Amniotic stem cell (primary cell): Measurements from ENCODE around the gene NFIC.

Source experiments
- DNase-seq: peaks from one replicate; lab custom pipeline; 2025; lab: John Stamatoyannopoulos, UW

Gene NFIC

GRCh38 chr19:3469638-3470499 lies 103.5 kb downstream of the NFIC start:
- no peak for DNase-seq

DNA sequence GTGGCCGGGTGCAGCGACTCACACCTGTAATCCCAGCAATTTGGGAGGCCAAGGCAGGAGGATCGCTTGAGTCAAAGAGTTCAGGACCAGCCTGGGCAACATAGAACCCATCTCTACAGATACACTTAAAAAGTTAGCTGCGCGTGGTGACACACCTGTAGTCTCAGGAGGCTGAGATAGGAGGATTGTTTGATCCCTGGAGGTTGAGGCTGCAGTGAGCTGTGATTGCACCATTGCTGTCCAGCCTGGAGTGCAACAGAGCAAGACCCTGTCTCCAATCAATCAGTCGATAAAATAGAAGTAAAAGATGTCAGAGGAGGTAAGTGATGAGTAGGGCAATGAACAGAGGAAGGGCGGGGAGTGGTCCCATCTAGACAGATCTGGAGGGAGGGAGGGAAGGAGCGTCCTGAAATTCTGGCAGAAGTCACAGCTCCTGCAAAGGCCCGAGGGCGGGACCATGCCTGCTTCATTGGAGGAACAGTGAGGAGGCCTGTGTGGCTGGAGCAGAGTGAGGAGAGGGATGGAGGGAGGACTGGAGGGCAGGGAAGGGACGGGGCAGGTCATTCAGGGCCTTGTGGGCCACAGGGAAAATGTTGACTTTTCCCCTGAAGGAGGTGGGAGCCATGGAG lies 104.2 kb downstream of the NFIC start:
- no peak for DNase-seq

DNA sequence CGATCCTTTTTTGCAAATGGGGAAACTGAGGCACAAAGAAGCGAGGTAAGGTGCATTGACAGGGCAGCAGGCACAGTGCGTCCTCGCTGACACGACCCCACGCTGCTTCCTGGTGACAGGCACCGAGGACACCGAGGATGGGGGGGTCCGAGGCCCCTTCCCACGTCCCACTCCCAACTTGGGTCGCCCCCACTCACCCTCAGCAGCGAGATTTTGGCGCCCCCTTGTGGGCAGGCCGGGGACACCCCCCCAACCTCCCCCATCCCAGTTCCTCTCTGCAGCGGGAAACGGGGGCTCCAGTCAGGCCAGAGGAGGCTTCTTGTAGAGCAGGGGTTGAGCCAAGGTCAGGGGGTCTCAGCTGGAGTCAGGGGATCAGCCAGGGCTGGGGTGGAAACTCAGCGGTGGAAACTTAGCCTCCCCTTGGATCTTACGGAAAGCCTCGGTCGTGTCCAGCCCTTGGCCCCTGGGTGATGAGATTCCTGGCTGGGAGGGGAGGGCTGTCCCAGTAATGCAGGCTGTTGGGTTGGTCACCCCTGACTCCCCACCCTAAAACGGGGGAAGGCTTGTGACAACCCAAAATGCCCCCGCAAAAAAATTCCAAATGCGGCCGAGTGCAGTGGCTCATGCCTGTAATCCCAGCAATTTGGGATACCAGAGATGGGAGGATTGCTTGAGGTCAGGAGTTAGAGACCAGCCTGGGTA lies 105.7 kb downstream of the NFIC start:
- no peak for DNase-seq

- DNase-seq: no peak
These were observed 107.6 kb downstream of the NFIC start for GRCh38 chr19:3474010-3474409.

DNA sequence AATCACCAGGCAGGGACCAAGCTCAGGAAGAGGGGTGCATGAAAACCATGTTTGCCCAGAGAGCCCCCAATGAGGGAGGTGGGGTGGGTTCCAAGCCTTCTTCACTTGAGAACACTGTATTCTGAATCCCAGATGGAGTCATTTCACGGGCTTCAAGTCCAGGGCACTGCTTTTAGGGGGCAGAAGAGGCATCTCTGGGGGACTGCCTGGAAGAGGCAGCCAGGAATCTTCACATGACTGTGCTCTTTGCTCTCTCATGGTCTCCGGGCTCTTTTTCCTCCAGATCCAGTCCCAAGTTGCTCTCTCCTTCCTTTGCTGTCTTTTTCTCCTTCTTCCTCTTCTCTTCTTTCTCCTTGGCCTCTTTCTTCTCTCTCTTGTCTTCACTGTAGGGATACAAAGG lies 108.2 kb downstream of the NFIC start:
- no peak for DNase-seq

- DNase-seq: no peak
These were observed 109.1 kb downstream of the NFIC start for GRCh38 chr19:3475449-3475848.

- no peak for DNase-seq
These were observed 110.4 kb downstream of the NFIC start for GRCh38 chr19:3476830-3477229.

DNA sequence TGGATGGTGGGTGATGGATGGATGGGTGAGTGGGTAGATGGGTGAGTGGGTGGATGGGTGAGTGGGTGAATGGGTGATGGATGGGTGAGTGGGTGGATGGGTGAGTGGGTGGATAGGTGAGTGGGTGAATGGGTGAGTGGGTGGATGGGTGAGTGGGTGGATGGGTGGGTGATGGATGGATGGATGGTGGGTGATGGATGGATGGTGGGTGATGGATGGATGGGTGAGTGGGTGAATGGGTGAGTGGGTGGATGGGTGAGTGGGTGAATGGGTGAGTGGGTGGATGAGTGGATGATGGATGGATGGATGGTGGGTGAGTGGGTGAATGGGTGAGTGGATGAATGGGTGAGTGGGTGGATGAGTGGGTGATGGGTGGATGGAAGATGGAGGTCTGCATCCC lies 111.1 kb downstream of the NFIC start:
- no peak for DNase-seq

DNA sequence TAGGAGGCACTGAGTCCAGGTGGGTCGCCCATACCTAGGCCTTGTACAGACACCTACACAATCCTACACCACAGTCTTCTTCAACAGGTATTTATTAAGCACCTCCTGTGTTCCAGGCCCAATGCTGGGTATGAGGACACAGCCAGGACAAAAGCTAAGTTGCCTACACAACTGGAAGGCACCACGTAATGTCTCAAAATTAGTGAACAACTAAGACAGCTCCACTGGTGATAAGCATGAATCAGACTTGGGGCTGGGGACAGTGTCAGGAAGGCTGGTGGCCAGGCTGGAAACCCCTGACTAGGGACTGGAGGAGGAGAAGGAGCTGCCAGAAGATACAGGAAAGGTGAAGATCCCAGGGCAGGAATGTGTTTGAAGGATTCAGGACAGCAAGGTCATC lies 111.6 kb downstream of the NFIC start:
- no peak for DNase-seq

DNA sequence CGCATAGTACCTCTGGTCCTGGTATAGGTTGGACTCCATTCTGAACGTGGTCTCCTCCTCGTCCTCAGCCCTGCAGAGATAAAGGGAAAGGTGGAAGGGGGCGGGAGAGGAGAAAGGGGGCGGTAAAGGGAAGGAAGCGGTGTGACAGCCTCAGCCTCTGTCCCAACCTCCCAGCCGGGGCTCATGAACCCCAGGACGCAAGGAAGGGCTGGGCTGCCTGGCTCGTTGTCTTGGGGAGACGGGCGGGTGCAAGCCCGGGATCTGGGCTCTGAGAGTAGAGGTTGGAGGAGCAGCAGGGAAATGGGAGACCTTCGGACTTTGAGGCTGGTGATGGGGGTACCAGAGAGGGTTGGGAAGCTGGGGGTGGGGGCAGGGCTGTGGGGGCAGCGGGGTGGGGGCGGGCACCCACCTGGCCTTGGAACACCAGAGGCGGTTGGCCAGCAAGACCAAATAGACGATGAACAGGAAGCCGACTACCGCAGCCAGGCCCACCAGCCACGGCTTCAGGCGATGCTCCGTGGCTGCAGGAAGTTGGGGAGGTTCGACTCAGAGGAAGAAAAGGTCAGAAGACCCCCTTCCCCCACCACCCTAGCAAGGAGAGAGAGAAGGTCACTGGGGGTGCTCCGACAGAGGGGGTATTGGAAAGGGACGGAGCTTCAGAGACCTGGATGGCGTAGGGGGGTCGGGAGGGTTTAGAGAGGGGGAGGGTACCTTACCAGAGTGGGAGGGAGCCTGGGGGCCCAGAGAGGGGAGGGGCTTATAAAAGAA lies 112.2 kb downstream of the NFIC start:
- no peak for DNase-seq

DNA sequence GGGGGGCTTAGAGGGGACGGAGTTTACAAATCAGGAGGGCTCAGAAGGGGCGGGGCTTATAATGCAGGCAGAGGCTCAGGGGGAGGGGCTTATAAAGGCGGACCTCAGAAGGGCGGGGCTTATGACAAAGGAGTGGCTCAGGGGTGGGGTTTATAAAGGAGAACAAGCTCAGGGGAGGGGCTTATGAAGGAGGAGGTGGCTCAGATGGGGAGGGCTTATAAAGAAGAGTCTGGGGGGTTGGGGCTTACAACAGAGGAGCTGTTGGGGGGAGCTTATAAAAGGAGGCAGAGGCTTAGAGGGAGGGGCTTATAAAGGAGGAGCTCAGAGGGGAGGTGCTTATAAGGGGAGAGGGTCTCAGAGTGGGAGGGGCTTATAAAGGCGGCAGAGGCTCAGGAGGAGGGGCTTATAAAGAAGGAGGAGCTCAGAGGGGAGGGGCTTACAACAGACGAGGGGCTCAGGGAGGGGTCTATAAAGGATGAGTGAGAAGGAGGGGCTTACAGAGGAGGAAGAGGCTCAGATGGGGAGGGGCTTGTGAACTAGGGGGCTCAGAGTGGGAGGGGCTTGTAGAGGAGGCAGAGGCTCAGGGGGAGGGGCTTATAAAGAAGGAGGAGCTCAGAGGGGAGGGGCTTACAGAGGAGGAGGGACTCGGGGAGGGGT lies 112.9 kb downstream of the NFIC start:
- DNase-seq: no peak

GRCh38 chr19:3479834-3480215 lies 113.4 kb downstream of the NFIC start:
- no peak for DNase-seq

- no peak for DNase-seq
These were observed 114.2 kb downstream of the NFIC start, which contains the start of gene SMIM24 for GRCh38 chr19:3480383-3481091. Gene SMIM24 (minus strand): TSS chr19:3480525. CDS start chr19:3480463, 62 bp downstream.

DNA sequence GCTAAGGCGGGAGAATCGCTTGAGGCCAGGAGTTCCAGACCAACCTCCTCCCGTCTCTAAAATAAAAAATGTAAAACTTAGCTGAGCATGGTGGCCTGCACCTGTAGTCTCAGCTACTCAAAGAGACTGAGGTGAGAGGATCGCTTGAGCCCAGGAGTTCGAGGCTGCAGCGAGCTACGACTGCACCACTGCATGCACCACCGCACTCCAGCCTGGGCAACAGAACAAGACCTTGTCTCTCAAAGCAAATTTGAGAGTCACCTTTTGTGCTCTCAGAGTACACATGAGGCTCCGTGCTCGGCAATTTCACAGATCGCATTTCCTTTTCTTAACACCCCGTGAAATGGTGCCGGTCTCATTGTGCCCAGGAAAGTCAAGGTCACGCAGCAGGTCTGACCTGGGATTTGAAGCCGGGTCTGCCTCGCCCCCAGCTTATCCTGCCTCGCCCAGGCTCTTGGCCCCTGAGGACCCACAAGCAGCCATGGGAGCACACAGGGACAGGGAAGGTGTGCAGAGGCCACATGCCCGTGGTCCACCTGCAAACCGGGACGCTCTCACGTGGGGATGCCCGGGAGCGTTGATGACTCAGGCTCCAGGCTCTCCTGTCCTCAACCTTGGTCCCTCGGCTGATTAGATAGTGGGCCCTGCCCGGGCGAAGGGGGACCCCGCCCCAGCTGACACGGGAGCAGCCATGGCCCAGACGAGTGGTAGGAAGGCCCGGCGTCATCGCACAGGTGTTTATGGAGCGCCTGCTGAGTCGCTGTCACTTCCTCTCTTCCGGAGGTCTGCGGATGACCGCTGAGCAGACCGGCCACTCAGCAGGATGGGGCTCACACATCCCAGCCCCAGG lies 115.1 kb downstream of the NFIC start:
- DNase-seq: no peak

- DNase-seq: no peak
These were observed 116.3 kb downstream of the NFIC start for GRCh38 chr19:3482507-3483225.

GRCh38 chr19:3483226-3483628 lies 116.8 kb downstream of the NFIC start, which contains the start of gene SMIM44:
Gene SMIM44 (minus strand): TSS chr19:3483441. CDS start chr19:3483403, 38 bp downstream.
- no peak for DNase-seq

DNA sequence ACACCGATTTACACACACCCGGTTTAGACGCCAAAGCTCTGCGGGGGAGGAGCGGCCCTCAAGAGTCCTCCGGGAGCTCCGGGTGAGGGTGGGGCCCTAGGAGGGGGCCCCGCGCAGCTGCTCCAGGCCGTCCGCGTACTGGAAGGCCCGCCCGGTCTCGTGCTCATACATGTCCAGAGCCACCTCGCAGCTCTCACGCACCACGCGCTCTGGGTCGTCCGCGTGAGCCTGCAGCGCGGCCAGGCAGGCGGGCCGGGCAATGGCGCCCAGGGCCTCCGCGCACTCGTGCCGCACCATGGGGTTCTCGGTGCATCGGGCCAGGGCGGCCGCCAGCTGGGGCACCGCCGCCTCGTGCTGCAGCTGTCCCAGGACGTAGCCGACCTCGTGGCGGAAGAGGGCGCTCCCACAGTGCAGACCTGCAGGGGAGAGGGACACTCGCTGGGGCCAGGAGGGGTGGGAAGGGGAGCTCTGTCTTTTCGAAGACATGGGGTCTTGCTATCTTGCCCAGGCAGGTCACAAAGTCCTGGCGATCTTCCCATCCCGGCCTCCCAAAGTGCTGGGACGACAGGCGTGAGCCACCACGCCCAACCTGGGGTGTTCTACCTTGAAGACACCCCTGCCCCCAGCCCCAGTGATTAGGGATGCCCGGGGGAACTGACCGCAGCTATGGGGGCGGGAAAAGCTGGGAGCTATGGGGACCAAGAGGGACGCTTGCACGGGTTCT lies 125.2 kb downstream of the NFIC start:
- no peak for DNase-seq

- DNase-seq: no peak
These were observed 125.9 kb downstream of the NFIC start for GRCh38 chr19:3492131-3492839.
